GM12878 (cell line): Measurements from ENCODE around the gene SLC1A2. TPM values are rescaled to one million over a fixed set of nuclear protein-coding genes. Genes with fewer than 3 reads are reported as not detected.

Experiments used
- ATAC-seq: fragments of 200-7000 bp; cut with Tn5 transposase; 3 replicates; pipeline ENCODE4 v1.9.1; 2020; ENCODE audit warnings: mild to moderate bottlenecking, moderate library complexity
- BruUV-seq: library from RNA; stranded (reverse); fragments of 400-500 nt; replicated peaks from 2 replicates; lab custom pipeline; 2021; lab: Mats Ljungman, UMichigan
- CTCF ChIA-PET: fragments of 300-600 bp; sonication (Branson Sonifier 250); formaldehyde crosslinking; extraction: SDS; loops from one replicate; lab custom pipeline; 2021; ENCODE audit warnings: inconsistent platforms; lab: Yijun Ruan, JAX
- POLR2A ChIA-PET: fragments of 350-600 bp; formaldehyde crosslinking; extraction: SDS; loops from one replicate; lab custom pipeline; 2021; ENCODE audit warnings: inconsistent platforms; lab: Charles Lee
- RAD21 ChIA-PET: fragments of 300-600 bp; sonication (Branson Sonifier 250); formaldehyde crosslinking; loops from one replicate; lab custom pipeline; 2023; ENCODE audit warnings: antibody characterized with exemption; ENCODE audit not compliant: unreplicated experiment; lab: Charles Lee
- SMC1A ChIA-PET: fragments of 300-600 bp; sonication (Branson Sonifier 250); formaldehyde crosslinking; loops from one replicate; lab custom pipeline; 2023; ENCODE audit not compliant: unreplicated experiment, uncharacterized antibody; lab: Charles Lee
- DNase-seq: peaks from one replicate; pipeline ENCODE4 v3.0.0-alpha.2; 2011; ENCODE audit warnings: low read depth, low spot score
- FAIRE-seq: peaks from 3 replicates; lab custom pipeline; 2011; peaks lifted over from hg19 to GRCh38; lab: Jason Lieb, UNC
- H2AFZ ChIP-seq: 2 replicates; pipeline ENCODE4 v1.6.0; 2011; ENCODE audit warnings: low read depth, low read length, control low read depth; ENCODE audit not compliant: control insufficient read depth
- H3K27ac ChIP-seq: 2 replicates; pipeline ENCODE4 v1.5.1; 2011; ENCODE audit warnings: control low read depth; ENCODE audit not compliant: control insufficient read depth, insufficient read depth
- H3K27me3 ChIP-seq, 2 experiments: replicated peaks in 1 of 2; 2 replicates each; pipeline versions ENCODE4 v1.6.0 to v1.6.1; 2011; ENCODE audit warnings: low read length in 1 of 2; ENCODE audit not compliant: control insufficient read depth in 2 of 2, insufficient read depth in 2 of 2
- H3K36me3 ChIP-seq, 2 experiments: 2 replicates each; pipeline ENCODE4 v1.5.1; 2011; ENCODE audit warnings: low read length in 1 of 2; ENCODE audit not compliant: control insufficient read depth in 2 of 2, insufficient read depth in 2 of 2
- H3K4me1 ChIP-seq: 2 replicates; pipeline ENCODE4 v1.6.1; 2011; ENCODE audit warnings: mild to moderate bottlenecking, low read length, moderate library complexity, mixed read lengths; ENCODE audit not compliant: control insufficient read depth, insufficient read depth
- H3K4me2 ChIP-seq: 2 replicates; pipeline ENCODE4 v1.6.0; 2011; ENCODE audit warnings: control low read depth; ENCODE audit not compliant: control insufficient read depth, insufficient read depth
- H3K4me3 ChIP-seq: fragments of 200-600 bp; sonication (generic); 2 replicates; pipeline ENCODE4 v1.5.1; 2016
- H3K79me2 ChIP-seq: 2 replicates; pipeline ENCODE4 v1.6.0; 2011; ENCODE audit warnings: low read length; ENCODE audit not compliant: control insufficient read depth, insufficient read depth
- H3K9ac ChIP-seq: 2 replicates; pipeline ENCODE4 v1.8.0; 2011; ENCODE audit warnings: low read length, control low read depth, mixed read lengths; ENCODE audit not compliant: control insufficient read depth, insufficient read depth
- H3K9me3 ChIP-seq: replicated peaks from 3 replicates; pipeline ENCODE4 v1.5.1; 2011; ENCODE audit warnings: mild to moderate bottlenecking, low read length; ENCODE audit not compliant: control insufficient read depth, insufficient read depth
- H4K20me1 ChIP-seq: 2 replicates; pipeline ENCODE4 v1.6.0; 2011; ENCODE audit not compliant: control insufficient read depth, insufficient read depth
- CBX3 ChIP-seq: fragments of 200-600 bp; sonication (generic); IDR thresholded peaks from 2 replicates; pipeline ENCODE4 v1.6.1; 2016; ENCODE audit warnings: low read depth, borderline replicate concordance
- IKZF2 ChIP-seq, 2 experiments: fragments of 450-650 bp; IDR thresholded peaks; 2 replicates each; pipeline ENCODE4 v1.6.1; 2017; ENCODE audit warnings: mild to moderate bottlenecking in 2 of 2, moderate library complexity in 2 of 2
- KAT2A ChIP-seq: conservative IDR thresholded peaks from 2 replicates; pipeline ENCODE4 v1.6.1; 2011; ENCODE audit warnings: low read depth, low read length; ENCODE audit not compliant: control insufficient read depth
- NKRF ChIP-seq: fragments of 450-650 bp; conservative IDR thresholded peaks from 2 replicates; pipeline ENCODE4 v1.6.1; 2017; ENCODE audit warnings: mild to moderate bottlenecking, moderate library complexity
- NR2C2 ChIP-seq: IDR thresholded peaks from 2 replicates; pipeline ENCODE4 v1.6.1; 2011; ENCODE audit warnings: borderline replicate concordance, low read depth; ENCODE audit not compliant: control insufficient read depth, insufficient read length
- SREBF1 ChIP-seq: IDR thresholded peaks from 2 replicates; pipeline ENCODE4 v1.6.1; 2012; ENCODE audit warnings: mild to moderate bottlenecking, low read length
- STAT1 ChIP-seq: fragments of 450-650 bp; conservative IDR thresholded peaks from 2 replicates; pipeline ENCODE4 v1.6.1; 2014; ENCODE audit warnings: antibody characterized with exemption, mild to moderate bottlenecking
- USF2 ChIP-seq: IDR thresholded peaks from 2 replicates; pipeline ENCODE4 v1.6.1; 2011; ENCODE audit warnings: low read depth, low read length, improper control_type of control experiment, borderline replicate concordance
- ZNF217 ChIP-seq: fragments of 450-650 bp; IDR thresholded peaks from 2 replicates; pipeline ENCODE4 v1.6.1; 2017; ENCODE audit warnings: antibody characterized with exemption, mild to moderate bottlenecking
- WGBS: methylation state at CpG from one replicate; pipeline ENCODE4 v1.1.6; 2016; ENCODE audit warnings: low lambda C conversion rate; ENCODE audit not compliant: insufficient replicate concordance, insufficient coverage; ENCODE audit errors: missing lambda C conversion rate; 5-methylcytosine and 5-hydroxymethylcytosine counted together
- in situ Hi-C: fragments of 300-500 bp; cut with MboI; formaldehyde crosslinking; loops from 9 replicates; pipeline ENCODE4 v1.14.3; 2018; ENCODE audit warnings: mixed read lengths
- intact Hi-C: fragments of 100-400 bp; cut with micrococcal nuclease; formaldehyde crosslinking; loops from one replicate; pipeline ENCODE4 v1.14.2; 2022; ENCODE audit not compliant: unreplicated experiment
- polyA plus RNA-seq, 11 experiments: library from polyadenylated mRNA; depleted of rRNA in 4 of 11; unstranded in 6 of 11; stranded (reverse) in 5 of 11; fragments of >200 nt; fragmentation: Nextera tagmentation in 4 of 11; fragmentation: Illumina TruSeq in 1 of 11; extraction: Ambion mirVana in 4 of 11; extraction: Trizol in 1 of 11; gene quantifications; 1 replicate in 1 of 11; 2 replicates in 10 of 11; pipeline versions ENCODE4 v1.2.1 to v1.2.3, GENCODE V29; 2011 to 2016; ENCODE audit warnings: inconsistent platforms in 2 of 11, missing spikeins in 2 of 11, low read depth in 1 of 11
- total RNA-seq, 4 experiments: library from RNA; depleted of rRNA in 3 of 4; stranded (reverse); fragments of >200 nt in 3 of 4; fragmentation: Illumina TruSeq in 1 of 4; extraction: Trizol in 1 of 4; gene quantifications; 2 replicates each; pipeline versions ENCODE4 v1.2.1 to v1.2.3, GENCODE V29; 2013 to 2021

SLC1A2 gene
- total and polyA plus RNA-seq, 10 of the 15 experiments (the other 5 are each of a cell fraction or from before 2014, with no cell fraction given): 0.01 to 0.84 (median 0.22) TPM; not detected in 1

GRCh38 chr11:35321111-35321510, 98.2 kb downstream of the SLC1A2 start:
- ChIA-PET RAD21 (interaction anchor here (0.6 to 0.8 kb wide), 2 partner anchors 25 to 236 kb away, joined by 3 read pairs; no protein-coding TSS in a partner anchor), POLR2A (no interaction called here), SMC1A (no interaction called here), CTCF (interaction anchor here (0.9 to 1.1 kb wide), 2 partner anchors 12 to 55 kb away, joined by 3 to 6 read pairs; no protein-coding TSS in a partner anchor)
- BruUV-seq: no TSS peak
- Histone ChIP-seq H3K9ac (no peak overlapping the region), H3K4me1 (peaks cover 22% of the 10 kb centered on the region), H3K79me2 (no peaks in the 10 kb centered on the region), H3K36me3 (no peaks in the 10 kb centered on the region), H4K20me1 (no peaks in the 10 kb centered on the region), H3K4me3 (no peak overlapping the region), H3K9me3 (no peaks in the 10 kb centered on the region), H3K4me2 (no peak overlapping the region), H3K27ac (no peak overlapping the region), H2AFZ (no peak overlapping the region), H3K27me3 (no peaks in the 10 kb centered on the region)
- TF ChIP-seq IKZF2 (IDR thresholded peaks at IDR 0.05) (no peak), NR2C2 (no peak), NKRF (no peak), STAT1 (no peak), SREBF1 (no peak), KAT2A (no peak), ZNF217 (no peak), CBX3 (no peak), USF2 (no peak)
- intact Hi-C loops (no loop called here), in situ Hi-C loops (no loop called here)
- WGBS: 97% methylated on average over 2 of the region's 2 CpGs
- FAIRE-seq (no peak), DNase-seq (no peak), ATAC-seq (no peak)
